Right renal pelvis (tissue), 4 donors: ENCODE measurements around the gene IBSP. TPM values are rescaled to one million over a fixed set of nuclear protein-coding genes. Genes with fewer than 3 reads are reported as not detected.

Source experiments
- DNase-seq, 4 donors: peaks; one replicate each; pipeline ENCODE4 v3.0.0-alpha.2; 2013; ENCODE audit warnings: low read depth in 4 of 4, low spot score in 3 of 4, missing footprints in 1 of 4
- polyA plus RNA-seq, 4 donors: library from polyadenylated mRNA; unstranded; fragments of 120-200 nt; gene quantifications; one replicate each; pipeline ENCODE4 v1.2.1, GENCODE V29; 2013; ENCODE audit not compliant: insufficient read length in 4 of 4

IBSP gene
- not detected for polyA plus RNA-seq

DNA sequence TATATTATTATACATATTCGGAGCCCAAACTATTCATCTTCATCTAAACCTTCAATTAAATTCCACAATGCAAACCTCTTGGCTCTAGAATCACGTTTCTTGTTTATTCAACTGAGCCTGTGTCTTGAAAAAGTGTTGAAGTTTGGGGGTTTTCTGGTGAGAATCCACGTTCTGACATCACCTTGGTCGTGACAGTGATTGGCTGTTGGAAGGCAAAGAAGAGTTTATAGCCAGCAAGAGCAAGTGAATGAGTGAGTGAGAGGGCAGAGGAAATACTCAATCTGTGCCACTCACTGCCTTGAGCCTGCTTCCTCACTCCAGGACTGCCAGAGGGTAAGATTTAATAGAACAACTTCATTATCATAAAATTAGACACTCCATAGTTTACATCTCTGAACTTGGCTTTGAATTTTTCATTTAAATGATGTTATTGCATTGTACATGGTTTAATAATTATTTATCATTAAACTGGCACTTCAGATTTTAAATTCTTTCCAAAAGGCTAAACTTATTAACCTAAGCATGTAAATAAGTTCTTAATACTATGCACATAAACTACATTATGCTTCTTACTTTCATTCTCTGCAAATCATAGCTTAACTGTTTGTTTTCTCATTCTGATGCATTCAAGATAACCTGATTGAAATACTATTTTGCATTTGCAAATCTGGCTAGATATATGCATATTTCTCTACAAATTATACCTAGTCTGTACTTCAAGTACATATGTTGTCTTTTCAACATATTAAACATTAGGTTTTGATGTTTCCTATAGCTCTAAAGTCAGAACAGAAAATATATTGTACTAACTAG is at the start of gene IBSP:
TSS of gene IBSP (plus strand) at position 254 of the 813 bp plus-strand sequence. CDS start 2,808 bp downstream, outside the sequence.
- DNase-seq, result peak in 1 of 4 donors; percentile 12

GRCh38 chr4:87749883-87750282 is 49.5 kb upstream of the IBSP start:
- peak in 2 of 4 donors; percentile 1 to 4 for DNase-seq

DNA sequence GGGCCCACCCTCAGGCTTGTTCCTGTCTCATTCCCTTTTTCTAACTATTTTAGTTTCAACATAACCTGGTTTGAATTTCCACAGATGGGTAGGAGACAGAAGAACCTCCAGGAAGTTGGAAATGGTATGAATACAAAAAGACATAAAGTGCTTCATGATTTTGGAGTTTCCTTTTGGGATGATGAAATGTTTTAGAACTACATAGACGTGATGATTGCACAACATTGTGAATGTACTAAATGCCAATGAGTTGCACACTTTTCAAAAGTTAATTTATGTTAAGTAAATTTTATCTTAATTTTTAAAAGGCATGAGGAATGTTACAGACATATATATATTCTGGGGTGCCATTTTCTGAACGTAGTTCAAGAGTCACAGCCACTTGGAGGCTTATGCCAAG is 41.1 kb upstream of the IBSP start:
- no peak for DNase-seq

DNA sequence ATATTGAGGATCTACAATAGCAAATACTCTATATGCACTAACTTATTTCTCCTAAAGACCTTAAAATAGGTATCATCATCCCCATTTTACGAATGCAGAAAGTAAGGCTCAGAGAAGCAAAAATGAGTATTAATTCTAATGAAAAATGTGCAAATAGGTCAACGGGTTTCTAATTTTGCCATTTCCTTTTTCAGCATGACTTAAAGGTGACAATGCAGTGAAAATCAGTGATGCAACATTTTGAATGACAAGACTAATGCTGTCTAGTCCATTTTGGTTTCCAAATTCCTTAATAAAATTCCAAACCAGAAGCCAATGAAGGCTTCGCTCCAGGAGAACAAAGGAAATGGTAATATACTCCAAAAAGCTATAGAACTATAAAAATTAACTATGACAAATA is 37.0 kb upstream of the IBSP start:
- no peak for DNase-seq

- DNase-seq, result no peak
Observed at GRCh38 chr4:87781569-87781968, 17.8 kb upstream of the IBSP start.

DNA sequence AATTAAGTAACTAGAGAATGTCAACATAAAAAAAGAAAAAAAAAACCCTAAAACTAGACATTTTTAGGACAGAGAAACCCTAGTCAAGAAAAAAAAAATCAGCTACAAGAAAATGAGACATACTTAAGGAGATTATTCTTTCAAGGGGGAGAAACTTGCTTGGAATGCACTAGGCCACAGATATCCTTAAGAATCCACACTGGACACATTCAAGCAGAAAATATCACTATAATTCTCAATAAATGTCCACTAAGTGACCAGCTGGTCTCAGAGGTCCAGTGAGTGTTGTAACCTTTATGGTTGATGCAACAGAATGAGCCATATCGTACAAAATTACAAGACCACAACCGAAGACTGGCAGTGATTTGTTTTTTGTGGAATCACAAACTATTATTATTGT is 15.6 kb upstream of the IBSP start:
- no peak for DNase-seq

DNA sequence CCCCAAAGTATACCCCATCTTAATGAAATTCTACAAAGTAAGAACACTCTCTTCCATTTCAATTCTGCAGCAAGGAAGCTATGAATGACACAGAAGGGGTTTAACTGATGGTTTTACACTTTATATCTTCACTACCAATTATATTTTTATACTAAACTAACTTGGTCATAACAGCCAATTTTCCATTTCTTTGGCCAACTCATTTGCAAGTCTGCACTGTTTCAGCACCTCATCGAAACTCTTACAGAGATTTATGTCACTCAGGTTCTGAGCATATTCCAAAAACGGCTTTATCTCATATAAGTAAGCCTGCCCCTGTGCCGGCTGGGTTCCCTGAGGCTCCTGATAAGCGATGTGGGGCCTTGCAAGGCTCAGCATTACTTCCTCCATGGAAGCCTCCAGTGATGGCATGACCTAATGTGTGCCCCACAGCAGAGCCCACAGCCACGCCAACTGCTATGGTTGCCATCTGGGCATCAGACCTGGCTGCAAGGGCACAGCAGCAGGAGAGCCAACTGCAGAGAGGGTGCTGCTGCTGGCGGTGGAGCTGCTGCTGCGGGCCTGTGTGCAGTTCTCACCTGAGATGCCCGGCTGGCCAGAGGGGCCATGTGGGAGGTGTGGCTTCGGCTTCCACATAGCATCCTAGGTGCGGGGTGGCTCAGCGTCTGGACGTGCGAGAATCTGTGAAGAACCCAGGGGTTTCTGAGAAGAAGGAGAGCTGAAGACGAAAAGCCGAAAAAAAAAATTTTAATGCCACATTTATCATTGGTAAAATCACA is 13.4 kb upstream of the IBSP start:
- no peak for DNase-seq

GRCh38 chr4:87802858-87803257 is 3.5 kb downstream of the IBSP start:
- no peak for DNase-seq

GRCh38 chr4:87803421-87803820 is 4.1 kb downstream of the IBSP start:
- no peak for DNase-seq

DNA sequence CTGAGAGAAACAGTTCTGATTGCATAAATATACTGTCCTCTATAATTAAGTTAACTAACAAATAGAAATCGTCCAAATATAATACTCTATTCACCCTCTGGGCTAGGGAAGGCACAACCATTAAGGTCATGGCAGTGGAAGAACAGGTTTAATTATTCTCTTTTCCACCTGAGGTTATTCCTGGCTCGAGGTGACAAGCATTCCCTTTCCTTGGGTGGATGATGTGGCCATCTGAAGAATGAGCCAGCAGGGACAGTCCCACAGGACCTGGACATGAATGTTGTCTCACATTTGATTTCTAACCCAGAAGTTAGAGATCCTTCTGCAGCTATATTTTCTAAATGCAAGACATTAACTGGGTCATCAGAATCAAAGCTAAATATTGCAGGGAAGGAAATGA is 5.5 kb downstream of the IBSP start:
- no peak for DNase-seq

GRCh38 chr4:87805971-87806370 is 6.6 kb downstream of the IBSP start:
- DNase-seq, result no peak

GRCh38 chr4:87806520-87806919 is 7.2 kb downstream of the IBSP start:
- no peak for DNase-seq

GRCh38 chr4:87807402-87807801 is 8.0 kb downstream of the IBSP start:
- DNase-seq, result no peak

- DNase-seq, result no peak
Observed at GRCh38 chr4:87811977-87812376, 12.6 kb downstream of the IBSP start.

DNA sequence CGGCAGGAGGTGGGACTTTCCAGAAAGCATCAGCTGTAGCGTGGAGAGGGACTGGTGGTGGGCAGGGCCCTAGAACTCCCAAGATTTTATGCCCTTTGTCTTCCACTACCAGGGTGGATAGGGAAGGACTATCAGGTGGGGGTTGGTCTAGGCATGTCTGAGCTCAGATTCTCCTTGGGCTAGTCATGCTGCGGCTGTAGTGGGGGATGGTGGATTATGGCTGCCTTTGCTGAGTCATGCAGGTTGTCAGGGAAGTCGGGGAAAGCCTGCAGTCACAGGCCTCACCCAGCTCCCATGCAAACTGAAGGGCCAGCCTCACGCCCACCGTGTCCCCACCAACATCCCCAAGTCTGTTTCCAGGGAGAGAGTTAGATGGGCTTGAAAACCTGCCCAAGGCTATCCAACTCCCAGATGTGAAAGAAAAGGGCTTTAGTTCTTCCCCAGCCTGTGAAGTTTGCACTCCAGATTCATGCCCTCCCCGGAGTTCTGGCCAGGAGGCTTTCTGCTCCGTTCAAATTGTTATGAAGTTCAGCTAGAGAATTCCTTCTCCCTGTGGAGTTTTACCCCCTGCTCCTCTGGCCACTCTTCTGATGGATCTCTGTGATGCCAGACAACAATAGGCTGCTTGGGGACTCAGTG is 20.0 kb downstream of the IBSP start:
- DNase-seq, result no peak

DNA sequence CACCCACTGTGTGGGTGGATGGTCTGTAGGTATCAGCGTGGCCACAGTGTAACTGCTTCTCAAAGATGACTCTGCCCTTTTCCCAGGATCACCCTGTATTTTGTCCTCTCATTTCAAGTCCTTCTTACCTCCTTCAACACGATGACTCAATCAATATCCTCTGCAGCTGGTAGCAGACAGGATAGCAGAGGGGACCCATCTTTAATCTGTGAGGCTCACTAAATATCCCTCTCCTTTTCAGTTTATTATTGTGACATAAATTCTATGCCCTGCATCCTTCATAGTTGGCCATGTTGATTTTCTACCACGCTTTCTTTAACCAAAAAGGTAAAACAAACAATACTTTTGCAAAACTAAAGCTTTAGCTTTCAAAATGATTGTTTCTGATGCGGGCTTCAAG is 23.8 kb downstream of the IBSP start:
- DNase-seq, result no peak

DNA sequence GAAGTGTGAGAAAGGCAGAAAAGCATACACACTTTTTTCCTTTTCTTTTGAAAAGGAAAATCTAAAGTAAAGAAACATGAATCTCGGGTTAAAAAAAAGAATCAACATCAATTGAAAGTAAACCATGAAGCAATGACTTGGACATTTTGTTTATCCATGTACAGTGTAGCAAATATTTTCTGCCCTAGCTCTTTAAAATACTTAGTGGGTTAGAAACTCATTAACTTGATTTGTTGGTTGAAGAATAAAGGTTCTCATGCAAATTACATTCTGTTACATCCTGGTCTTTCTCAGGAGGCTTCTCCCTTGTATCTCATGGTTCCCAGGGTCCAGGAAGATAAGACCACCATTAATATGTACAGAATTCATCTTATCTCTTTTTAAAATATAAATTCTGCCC is 24.4 kb downstream of the IBSP start:
- DNase-seq, result no peak

- DNase-seq, result no peak
Observed at GRCh38 chr4:87824352-87824751, 25.0 kb downstream of the IBSP start.

GRCh38 chr4:87832669-87833068 is 33.3 kb downstream of the IBSP start, which contains the start of gene MEPE:
TSS of gene MEPE (plus strand) at chr4:87832969. CDS start at chr4:87834715, 1,746 bp downstream.
- no peak for DNase-seq

- no peak for DNase-seq
Observed at GRCh38 chr4:87834401-87834800, 35.0 kb downstream of the IBSP start.

GRCh38 chr4:87835197-87835596 is 35.8 kb downstream of the IBSP start:
- no peak for DNase-seq
